Endometrial microvascular endothelial cells (primary cell): Measurements from ENCODE around the gene LSMEM2. TPM values are rescaled to one million over a fixed set of nuclear protein-coding genes. Genes with fewer than 3 reads are reported as not detected.

Experiments used
- in situ Hi-C: cut with HindIII; loops from 2 replicates; pipeline ENCODE4 v1.10.0; 2017; ENCODE audit warnings: low sequenced_read_pairs, low pct_unique_long_range_greater_than_20kb; ENCODE audit errors: inconsistent ontology term
- total RNA-seq: library from RNA; depleted of rRNA; stranded (reverse); fragments of >200 nt; gene quantifications from one replicate; pipeline ENCODE4 v1.2.3, GENCODE V29; 2015; ENCODE audit errors: inconsistent ontology term

Gene LSMEM2
- total RNA-seq = not detected

DNA sequence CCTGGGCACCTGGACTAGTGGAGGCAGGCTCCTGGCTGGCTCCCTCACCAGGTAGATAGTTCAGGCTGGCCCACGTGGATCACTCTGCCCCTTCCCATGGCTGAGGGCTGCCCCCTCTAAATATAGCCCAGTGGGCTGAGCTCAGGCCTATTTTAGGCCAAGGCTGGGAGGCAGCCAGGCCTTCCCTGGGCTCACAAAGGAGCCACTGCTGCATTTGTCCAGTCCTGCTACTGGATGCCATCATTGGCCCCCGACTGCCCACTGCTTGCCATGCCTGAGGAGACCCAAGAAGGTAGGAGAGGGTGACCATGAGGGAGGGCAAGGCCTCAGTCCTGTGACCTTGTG, at the start of gene LSMEM2:
Gene LSMEM2 (plus strand): TSS at position 208 of the 345 bp plus-strand sequence. CDS start 27 bp downstream, at position 235.
- in situ Hi-C loops = no loop called here

DNA sequence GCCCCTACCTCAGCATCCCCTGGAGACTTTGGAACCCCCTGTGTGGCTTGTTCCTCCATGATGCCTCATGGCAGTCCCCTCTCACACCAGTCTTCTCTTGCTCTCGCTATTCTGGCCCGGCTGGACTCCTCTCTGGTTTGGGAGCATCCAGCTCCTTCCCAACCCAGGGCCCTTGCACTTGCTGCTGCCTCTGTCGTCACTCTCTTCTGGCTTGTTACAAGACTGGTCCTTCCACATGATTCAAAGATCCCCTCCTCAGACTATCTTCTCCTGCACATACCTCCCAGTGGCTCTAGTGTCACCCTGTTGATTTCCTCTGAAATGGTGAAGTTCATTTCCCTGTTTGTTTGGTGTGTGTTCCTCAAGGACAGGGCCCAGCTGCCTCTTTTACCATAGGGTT, 49.4 kb upstream of the LSMEM2 start:
- in situ Hi-C loops = no loop called here

DNA sequence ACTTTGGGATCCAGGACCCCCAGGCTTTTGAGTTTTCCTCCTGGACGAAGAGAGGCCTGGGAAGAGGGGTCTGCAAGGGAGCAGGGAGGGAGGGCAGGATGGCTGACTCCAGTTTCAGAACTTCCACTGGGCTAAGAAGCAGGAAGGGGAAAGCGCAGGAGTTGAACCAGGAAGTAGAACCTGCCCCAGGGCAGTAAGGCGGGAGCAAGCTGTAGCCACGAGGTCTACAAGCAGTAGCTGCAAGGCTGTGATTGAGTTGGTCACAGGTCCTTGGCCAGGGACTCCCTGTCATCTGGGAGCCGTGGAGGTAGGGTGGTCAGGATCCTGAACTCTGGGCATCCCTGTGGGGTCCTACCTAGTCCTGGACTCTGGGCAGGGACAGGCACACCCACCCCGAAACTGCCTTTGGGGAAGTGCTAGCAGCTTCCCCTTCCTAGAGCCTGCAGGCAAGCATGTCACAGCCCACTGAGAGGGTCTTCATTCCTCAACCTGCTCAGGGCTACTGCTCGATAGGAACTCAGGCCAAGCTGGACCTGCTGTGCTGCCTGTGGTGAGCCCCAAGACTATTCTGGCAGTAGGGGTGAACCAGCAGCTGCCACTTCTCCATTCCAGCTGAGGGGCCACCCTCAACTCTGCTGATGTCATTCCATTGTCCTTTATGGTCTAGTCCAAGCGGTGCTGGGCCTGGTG, 48.6 kb upstream of the LSMEM2 start:
- in situ Hi-C loops = no loop called here

DNA sequence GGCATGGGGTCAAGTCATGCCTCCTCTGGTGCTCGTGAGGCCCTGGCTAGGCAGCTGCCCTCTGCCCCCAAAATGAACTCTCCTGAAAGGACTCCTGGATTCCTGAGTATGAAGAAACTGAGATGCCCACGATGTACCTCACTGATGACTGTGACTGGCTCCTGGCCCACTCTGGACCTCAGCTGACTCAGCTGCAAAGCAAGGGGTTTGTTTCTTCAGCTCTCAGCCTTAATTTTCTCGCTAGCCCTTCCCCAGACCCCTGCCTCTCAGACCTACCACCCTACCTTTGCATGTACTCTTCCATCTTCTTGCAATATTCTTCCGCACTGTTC, 48.1 kb upstream of the LSMEM2 start:
- in situ Hi-C loops = no loop called here

DNA sequence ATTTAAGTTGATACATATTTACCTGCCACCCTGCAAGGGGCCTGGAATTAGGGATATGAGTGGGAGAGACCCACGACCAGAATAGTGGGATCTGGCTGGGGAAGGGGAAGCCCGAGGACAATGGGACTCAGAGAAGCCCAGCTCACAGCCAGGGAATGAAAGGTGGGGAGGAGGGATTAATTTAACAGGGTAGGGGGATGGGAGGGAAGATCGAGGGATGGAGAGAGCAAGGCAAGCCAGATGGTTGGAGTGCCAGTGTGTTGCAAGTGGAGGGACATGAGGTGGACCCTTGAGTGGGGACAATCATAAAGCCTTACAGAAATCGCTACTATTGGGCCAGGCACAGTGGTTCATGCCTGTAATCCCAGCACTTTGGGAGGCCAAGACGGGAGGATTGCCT, 47.3 kb upstream of the LSMEM2 start:
- in situ Hi-C loops = no loop called here

DNA sequence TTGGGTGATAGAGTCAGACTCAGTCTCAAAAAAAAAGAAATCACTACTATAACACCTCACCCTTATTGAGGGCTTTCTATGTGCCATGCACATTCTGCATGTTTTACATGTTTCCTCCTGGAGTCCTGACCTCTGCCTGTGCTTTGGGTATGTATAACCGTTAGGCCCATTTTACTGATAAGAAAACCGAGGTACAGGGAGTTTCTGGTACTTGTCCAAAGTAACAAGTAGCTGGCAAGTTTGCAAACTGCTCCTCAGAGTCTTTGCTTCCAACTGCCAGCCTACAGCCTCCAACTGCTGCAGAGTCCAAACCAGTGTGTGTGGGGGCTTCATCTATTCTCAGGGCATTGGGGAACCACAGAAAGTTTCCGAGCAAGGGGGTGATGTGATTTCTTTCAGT, 46.6 kb upstream of the LSMEM2 start:
- in situ Hi-C loops = no loop called here

DNA sequence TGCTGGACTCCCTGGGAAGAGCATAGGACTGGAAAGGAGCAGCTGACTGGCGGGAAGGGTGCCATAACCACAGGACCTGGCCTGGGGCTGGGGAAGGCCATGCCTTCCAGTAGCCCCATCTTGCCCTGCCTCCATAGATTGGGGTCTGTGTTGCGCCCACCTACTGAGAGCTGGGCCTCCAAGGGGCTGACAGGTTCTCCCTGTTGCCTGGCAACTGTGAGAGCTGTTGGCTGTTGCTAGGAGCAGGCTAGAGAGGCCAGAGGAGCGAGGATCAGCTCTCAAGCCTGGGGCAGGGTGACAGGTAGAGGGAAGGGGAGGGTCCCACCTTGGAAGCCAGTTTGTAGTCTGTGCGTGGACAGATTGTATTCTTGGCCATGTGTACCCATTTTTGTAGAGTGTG, 45.7 kb upstream of the LSMEM2 start:
- in situ Hi-C loops = no loop called here

DNA sequence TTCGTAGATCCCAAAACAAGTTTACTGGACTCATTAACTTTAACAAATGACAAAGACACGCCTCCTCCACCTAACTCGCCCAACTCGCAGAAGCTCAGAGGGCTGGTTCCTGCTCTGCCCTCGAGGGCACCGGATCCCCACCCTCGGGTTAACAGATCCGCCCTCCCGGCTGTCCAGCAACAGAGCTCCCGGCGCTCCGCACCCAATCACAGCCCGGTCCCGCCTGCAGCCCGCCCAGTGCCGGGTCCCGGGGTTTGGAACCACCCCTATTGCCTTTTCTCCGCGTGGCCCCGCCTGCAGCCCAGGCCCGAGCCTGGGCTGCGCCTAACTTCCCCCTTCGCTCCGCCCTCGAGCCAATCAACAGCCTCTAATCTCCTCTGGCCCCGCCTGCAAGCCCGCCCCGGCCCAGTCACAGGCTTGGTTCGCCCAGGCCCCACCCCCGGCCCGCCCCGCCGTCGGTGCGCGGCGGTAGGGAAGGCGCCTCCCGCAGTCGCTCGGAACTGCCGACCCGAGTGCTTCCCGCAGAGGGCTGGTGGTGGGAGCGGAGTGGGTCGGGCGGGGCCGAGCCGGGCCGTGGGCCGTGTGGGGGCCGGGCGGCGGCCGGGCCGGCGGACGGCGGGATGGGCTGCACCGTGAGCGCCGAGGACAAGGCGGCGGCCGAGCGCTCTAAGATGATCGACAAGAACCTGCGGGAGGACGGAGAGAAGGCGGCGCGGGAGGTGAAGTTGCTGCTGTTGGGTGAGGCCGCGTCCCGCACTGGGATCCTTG, 43.0 kb upstream of the LSMEM2 start, which contains the start of gene GNAI2:
Gene GNAI2 (plus strand): TSS at position 489 of the 768 bp plus-strand sequence. CDS start 132 bp downstream, at position 621.
- in situ Hi-C loops = no loop called here

DNA sequence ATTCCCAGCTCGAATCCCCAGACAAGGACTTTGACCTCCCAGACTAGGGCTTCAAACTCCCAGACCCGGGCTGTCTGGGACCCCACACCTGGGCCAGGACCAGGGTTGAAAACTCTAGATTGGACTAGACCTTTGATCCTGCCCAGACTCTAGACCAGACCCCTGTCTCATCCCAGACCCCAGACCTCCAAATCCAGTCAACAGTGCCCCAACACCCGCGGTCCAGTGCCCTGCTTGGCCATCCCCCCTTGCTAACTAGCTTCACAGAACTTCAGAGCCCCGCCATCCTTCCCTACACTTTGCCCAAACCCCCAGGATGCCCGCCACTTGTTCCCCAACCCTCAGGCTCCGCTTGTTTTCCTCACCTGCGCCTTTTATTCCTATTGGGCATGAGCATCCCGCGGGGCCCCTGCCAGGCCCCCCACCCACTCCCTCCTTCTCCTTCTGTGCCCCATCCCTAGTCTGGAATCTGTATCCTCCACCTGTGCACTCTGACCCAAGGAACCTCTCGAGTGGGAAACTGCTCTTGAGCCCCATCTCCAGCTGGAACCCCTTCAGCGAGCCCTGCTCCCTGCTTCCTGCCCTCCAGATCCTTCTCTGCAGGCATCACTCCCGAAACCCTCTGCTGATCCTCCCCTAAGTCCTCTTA, 42.3 kb upstream of the LSMEM2 start:
- in situ Hi-C loops = no loop called here

DNA sequence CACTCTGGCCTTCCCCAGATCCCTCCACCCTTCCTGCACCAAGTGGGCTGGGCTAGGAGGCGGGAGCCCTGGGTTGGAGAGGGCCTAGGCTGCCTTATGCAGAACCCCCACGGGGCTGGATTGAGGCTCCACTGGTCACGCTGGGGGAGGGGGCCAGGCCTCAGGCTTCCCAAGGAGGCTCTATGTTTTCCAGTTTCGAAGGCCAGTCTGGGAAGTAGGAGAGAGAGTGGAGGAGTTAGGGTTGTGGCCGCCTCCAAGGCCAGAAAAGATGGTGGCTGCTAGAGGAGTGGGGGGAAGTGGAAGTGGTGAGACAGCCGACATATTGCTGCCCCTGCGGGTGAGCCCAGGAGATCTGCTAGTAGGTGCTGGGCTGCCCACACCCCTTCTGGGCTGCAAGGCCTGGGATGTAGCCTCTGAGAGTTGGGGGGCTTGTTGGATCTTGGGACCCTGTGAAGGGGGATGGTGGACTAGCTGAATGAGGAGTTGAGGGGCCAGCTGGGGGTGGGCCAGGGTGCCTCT, 41.7 kb upstream of the LSMEM2 start:
- in situ Hi-C loops = no loop called here

DNA sequence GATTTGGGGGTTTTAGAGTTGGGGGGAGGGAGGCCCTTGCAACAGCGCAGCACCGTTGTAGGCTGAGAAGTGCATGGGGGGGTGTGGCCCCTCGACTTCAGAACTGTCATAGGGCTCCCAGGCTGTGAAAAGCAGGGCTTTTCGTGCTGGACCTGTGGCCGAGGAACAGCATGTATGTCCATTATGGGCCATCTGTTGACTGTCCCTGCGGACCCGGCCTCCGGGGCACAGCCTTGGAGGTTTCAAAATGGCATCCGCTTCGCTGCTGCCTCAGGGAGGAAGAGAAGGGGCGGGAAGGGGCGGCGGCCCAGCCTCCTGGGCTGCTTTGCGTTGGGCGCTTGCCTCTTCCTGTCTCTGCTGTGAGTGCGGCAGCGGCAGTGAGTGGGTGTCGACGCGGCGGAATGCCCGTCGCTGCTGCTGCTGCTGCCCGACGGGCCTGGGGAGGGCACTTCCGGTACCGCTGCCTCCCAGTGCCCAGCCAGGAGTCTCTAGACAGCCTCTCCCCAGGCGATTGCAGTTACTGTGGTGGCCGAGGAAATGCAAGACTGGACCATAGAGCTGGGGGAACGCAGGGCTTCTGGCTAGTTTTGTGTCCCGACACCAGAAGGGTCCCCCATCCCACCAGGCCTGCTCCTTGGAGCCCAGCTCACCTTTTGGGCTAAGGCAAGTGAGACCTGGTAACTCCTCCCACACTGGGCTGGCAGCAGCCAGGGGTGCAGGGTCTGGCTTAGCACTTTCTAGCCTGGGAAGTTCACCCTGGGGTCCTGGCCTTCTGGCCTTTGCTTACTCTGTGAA, 40.9 kb upstream of the LSMEM2 start:
- in situ Hi-C loops = no loop called here

DNA sequence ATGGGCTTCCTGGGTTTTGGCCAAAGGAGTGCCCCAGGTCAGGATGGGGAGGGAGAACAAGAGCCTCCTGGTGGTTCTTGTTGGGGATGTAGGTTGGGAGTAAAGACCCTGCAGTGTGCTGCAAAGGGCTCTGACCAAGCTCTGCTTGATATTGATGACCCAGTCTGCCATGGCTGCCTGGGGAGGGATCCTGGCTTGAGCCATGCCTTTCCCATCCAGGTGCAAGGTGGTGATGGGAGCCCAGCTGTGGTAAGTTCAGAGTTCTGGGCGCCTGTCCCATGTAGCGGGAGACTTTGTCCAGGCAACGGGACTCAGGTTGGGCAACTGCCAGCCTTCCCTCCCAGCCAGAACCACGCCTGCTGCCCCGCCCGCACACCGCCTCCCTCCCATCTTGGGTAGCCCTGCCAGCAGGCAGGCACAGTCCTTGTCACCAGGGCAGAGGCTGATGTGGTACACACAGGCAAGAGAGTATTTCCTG, 40.3 kb upstream of the LSMEM2 start:
- in situ Hi-C loops = no loop called here

DNA sequence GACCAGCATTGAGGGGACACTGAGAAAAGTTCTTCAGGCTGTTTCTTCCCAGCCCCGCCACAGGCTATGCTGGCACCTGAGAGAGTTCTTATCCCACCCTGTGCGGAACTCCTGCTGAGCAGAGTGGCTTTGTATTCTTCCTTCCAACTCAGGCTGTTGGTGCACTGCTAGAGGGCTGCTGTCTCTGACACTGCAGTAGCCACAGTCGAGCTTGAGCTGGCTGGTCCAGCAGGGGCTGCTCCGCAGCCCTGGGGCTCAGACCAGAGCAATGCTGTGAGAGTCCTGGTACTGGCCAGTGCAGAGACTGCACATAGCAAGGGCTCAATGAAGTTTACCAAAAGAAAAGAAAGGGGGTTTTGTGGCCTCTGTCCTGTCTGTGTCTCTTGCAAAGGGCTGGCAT, 39.2 kb upstream of the LSMEM2 start:
- in situ Hi-C loops = loop anchor here (10.0 kb wide), 1 partner anchor 95 kb away; no protein-coding TSS in a partner anchor

DNA sequence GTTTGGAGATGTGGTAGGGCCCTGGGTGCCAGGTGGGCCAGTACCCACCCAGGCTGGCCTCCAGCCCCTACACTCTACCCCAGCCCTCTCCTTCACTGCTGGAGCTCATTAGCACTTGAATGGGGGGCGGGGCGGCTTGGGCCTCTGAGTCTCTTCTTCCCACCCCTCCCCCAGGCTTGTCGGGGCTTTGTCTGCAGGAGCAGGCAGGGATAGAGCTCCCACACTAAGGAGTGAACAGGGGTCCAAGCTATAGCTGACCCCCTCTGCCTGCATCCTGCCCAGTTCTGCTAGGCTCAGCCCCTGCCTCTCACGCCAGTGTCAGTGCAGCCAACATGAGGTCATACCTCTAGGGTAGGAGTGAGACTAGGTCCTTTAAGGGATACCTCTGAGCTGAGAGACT, 37.7 kb upstream of the LSMEM2 start:
- in situ Hi-C loops = loop anchor here (10.0 kb wide), 1 partner anchor 94 kb away; no protein-coding TSS in a partner anchor

DNA sequence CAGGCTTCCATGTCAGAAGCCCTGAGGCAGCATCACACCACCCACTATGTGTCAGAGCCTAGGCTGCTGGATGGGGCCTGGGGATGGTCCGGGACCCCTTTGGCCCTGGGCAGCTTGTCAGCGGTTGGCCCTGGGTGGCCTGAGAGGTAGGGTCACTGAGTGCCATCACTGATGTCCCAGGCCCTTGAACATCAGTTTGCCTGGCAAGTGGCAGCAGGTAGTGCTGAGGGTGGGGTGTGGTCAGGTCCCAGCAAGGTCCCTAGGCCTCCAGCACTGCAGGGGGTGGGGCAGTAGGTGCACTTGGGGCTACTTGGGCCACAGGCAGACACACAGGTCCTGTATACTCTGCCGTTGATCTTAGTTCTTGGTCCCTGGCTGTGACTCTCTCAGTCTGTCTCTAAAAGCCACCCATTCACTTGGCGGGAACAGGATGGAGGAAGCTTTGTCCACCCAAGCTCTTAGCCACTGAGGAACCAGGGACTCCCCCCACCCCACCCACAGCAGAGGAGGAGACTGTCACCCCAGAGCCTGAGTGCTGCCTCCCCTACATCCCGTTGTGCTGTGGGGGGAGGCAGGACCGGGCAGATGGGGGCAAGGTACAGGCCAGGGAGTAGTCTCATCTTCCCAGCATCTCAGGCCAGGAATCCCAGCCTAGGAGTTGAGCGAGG, 37.0 kb upstream of the LSMEM2 start:
- in situ Hi-C loops = loop anchor here (10.0 kb wide), 1 partner anchor 93 kb away; no protein-coding TSS in a partner anchor

DNA sequence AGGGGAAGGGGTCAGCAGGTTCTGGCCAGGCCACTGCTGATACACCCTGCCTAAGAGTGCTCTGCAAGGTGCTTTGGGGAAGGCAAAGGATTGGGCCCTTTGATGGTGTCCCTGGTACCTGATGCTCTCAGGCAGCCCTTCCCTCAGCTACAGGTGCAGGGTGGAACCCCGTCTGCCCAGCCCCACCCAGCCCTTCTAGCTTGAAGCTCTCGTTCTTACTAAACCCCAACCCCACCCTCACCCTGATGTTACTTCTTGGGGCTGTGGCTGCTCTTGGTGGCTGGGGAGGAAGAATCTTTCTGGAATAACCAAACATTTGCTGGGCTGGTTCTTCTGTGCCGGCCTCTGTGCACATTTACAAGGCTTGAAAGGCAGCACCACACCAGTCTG, 36.5 kb upstream of the LSMEM2 start:
- in situ Hi-C loops = loop anchor here (10.0 kb wide), 1 partner anchor 92 kb away; no protein-coding TSS in a partner anchor

DNA sequence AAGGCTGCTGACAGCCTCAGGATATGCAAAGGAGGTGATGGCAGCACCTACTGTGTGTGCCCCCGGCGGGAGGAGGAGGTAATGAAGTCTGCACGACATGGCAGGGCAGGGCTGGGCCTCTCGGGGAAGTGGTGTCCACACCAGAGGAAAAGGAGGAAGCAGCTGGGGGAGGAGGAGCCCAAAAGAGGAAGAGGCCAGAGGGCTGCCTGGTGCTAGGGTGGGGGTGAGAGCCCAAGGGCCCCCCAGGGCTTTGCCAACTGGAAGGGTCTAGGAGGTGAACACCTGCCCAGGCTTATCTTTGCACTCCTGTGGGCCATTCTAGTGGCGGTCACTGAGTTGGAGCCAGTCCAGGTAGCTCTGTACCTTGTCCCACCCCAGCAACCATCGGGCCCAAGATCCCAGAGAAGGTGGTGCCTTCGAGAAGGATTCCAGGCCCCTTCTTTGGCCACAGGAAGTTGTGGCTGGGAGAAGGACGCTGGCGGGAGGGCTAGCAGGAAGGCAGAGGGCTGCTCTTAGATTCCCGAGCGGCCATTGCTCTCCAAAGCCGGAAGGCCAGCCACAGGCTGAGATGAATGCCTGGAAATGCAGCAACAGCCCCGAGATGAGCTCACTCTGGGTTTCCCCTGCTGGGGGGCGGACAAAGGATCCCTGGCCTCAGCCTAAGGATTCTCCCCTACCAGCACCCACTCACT, 35.9 kb upstream of the LSMEM2 start:
- in situ Hi-C loops = loop anchor here (10.0 kb wide), 1 partner anchor 92 kb away; no protein-coding TSS in a partner anchor

DNA sequence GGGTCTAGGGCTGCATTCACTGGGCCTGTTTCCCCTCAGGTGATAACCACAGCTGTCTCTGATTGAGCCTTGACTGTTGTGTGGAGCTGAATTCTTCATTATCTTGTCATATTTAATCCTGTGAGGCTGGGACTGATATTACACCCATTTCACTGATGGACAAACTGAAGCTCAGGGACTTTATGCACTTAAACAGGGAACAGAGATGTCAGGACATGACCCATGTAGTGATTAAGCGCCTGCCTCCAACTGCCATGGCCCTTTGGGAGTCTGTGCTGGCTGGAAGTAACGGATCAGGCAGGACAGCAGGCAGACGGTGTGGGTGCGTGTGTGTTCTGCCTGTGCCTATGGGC, 35.4 kb upstream of the LSMEM2 start:
- in situ Hi-C loops = loop anchor here (10.0 kb wide), 1 partner anchor 91 kb away; no protein-coding TSS in a partner anchor
